Colonic mucosa (tissue), 4 donors: ENCODE data around the gene PMEPA1. TPM values are rescaled to one million over a fixed set of nuclear protein-coding genes. Genes with fewer than 3 reads are reported as not detected.

Experiments
- DNase-seq: peaks from one replicate; pipeline ENCODE4 v3.0.0-alpha.2; 2020
- H3K27ac ChIP-seq: fragments of 200-600 bp; one replicate; pipeline ENCODE4 v1.8.0; 2021
- H3K27me3 ChIP-seq: fragments of 200-600 bp; one replicate; pipeline ENCODE4 v1.8.0; 2021
- H3K36me3 ChIP-seq: fragments of 200-600 bp; one replicate; pipeline ENCODE4 v1.8.0; 2021
- H3K4me1 ChIP-seq: fragments of 200-600 bp; one replicate; pipeline ENCODE4 v1.8.0; 2021; ENCODE audit warnings: mild to moderate bottlenecking
- H3K4me3 ChIP-seq: fragments of 200-600 bp; one replicate; pipeline ENCODE4 v1.8.0; 2021
- H3K9ac ChIP-seq, 2 donors: one replicate each; pipeline ENCODE4 v1.7.0; 2013; ENCODE audit warnings: control low read depth in 2 of 2, low read depth in 2 of 2, low read length in 2 of 2
- H3K9me3 ChIP-seq: fragments of 200-600 bp; one replicate; pipeline ENCODE4 v1.8.0; 2021
- intact Hi-C: fragments of 100-400 bp; cut with DNase I; formaldehyde crosslinking; loops from one replicate; pipeline ENCODE4 v1.14.1; 2022
- total RNA-seq, 2 donors: library from RNA; stranded (reverse); fragmentation: NEBNext Ultra II Directional in 1 of 2; extraction: Animal tissue kit (Norgen Biotek cat#: 25700) in 1 of 2; gene quantifications; one replicate each; pipeline ENCODE4 v1.2.1, GENCODE V29; 2021
- TF ChIP-seq, protein P1 (sequence below): fragments of 200-600 bp; IDR thresholded peaks from one replicate; pipeline ENCODE4 v1.8.0; 2022; ENCODE audit warnings: antibody characterized with exemption, mild to moderate bottlenecking
- donor health status: healthy.
- donor health status: DM: no; HTN: no; CAD: no.
- donor health status: DM: no; HTN: no; CAD: no.

PMEPA1 gene
- total RNA-seq, 2 donors from 2014 or later: 13.0 to 26.1 TPM

GRCh38 chr20:57647933-57648785 lies 61.7 kb downstream of the PMEPA1 start:
- intact Hi-C loops: no loop called here
- Histone ChIP-seq H3K9me3 (no peaks in the 10 kb centered on the region), H3K27me3 (no peaks in the 10 kb centered on the region), H3K27ac (no peak overlapping the region), H3K4me1 (no peaks in the 10 kb centered on the region), H3K36me3 (no peaks in the 10 kb centered on the region), H3K9ac (no peak overlapping the region), H3K4me3 (no peak overlapping the region)
- TF ChIP-seq, protein P1, sequence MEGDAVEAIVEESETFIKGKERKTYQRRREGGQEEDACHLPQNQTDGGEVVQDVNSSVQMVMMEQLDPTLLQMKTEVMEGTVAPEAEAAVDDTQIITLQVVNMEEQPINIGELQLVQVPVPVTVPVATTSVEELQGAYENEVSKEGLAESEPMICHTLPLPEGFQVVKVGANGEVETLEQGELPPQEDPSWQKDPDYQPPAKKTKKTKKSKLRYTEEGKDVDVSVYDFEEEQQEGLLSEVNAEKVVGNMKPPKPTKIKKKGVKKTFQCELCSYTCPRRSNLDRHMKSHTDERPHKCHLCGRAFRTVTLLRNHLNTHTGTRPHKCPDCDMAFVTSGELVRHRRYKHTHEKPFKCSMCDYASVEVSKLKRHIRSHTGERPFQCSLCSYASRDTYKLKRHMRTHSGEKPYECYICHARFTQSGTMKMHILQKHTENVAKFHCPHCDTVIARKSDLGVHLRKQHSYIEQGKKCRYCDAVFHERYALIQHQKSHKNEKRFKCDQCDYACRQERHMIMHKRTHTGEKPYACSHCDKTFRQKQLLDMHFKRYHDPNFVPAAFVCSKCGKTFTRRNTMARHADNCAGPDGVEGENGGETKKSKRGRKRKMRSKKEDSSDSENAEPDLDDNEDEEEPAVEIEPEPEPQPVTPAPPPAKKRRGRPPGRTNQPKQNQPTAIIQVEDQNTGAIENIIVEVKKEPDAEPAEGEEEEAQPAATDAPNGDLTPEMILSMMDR: no peak
- DNase-seq: no peak

DNA sequence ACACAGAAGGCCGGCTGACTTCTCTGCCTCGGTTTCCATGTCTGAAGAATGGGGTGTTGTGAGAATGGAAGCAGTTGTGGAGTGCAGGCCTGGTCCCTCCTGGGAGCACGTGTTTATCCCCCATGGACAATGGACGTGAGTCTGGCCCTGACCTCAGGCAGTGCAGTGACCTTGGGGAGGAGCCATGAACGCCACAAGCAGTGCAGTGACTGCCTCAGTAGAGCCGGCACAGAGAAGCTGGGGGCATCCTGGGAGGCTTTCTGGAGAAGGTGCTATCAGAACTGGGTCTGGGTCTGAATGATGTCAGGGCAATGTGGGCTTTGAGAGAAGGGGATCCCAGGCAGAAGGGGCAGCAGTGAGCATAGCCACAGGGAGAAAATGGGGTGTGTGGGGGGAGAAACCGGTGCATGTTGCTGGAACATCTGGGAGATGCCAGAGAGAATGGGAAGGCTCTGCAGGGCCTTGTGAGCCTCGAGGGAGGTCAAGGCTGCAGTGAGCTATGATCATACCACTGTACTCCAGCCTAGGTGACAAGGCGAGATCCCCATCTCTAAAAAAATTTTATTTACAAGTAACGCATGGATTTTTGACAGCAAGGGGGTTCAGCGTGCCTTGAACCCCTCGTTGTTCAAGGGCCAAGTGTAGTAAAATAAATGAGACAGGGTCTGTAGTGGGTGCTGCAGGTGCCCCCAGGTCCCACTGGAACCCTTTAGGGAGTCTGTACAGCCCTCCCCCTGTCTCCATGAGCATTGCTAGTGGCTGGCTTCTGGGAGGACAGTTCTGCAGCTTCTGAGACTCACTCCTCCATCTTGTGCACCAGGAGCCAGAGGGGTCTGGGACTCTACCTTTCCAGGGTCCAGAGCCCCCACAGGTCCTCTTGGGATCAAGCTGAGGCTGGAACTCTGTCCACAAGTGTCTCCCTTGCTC lies 62.5 kb downstream of the PMEPA1 start:
- Histone ChIP-seq H3K4me1 (no peaks in the 10 kb centered on the region), H3K9me3 (no peaks in the 10 kb centered on the region), H3K27me3 (no peaks in the 10 kb centered on the region), H3K4me3 (no peak overlapping the region), H3K36me3 (no peaks in the 10 kb centered on the region), H3K9ac (no peak overlapping the region), H3K27ac (no peak overlapping the region)
- intact Hi-C loops: no loop called here
- DNase-seq: no peak
- TF ChIP-seq, protein P1: no peak

DNA sequence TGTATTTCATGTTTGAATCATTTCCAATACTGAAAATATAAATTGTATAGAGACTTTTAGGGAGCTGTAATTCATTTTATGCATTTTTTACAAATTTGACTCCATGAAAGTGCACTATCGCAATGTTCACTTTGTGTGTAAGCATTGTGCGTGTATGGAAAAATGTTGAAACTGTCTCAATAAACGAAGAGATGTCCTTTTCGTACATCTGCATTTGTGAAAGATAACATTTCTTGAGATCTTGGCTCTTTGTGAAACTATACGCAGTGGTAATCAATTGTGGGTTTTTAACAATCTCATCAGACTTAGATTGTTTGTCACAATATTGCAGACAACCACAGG lies 70.9 kb downstream of the PMEPA1 start:
- Histone ChIP-seq H3K9me3 (no peaks in the 10 kb centered on the region), H3K4me3 (no peak overlapping the region), H3K27me3 (no peaks in the 10 kb centered on the region), H3K4me1 (no peaks in the 10 kb centered on the region), H3K27ac (no peak overlapping the region), H3K9ac (no peak overlapping the region), H3K36me3 (no peaks in the 10 kb centered on the region)
- no peak for DNase-seq
- intact Hi-C loops: no loop called here
- TF ChIP-seq, protein P1: no peak

DNA sequence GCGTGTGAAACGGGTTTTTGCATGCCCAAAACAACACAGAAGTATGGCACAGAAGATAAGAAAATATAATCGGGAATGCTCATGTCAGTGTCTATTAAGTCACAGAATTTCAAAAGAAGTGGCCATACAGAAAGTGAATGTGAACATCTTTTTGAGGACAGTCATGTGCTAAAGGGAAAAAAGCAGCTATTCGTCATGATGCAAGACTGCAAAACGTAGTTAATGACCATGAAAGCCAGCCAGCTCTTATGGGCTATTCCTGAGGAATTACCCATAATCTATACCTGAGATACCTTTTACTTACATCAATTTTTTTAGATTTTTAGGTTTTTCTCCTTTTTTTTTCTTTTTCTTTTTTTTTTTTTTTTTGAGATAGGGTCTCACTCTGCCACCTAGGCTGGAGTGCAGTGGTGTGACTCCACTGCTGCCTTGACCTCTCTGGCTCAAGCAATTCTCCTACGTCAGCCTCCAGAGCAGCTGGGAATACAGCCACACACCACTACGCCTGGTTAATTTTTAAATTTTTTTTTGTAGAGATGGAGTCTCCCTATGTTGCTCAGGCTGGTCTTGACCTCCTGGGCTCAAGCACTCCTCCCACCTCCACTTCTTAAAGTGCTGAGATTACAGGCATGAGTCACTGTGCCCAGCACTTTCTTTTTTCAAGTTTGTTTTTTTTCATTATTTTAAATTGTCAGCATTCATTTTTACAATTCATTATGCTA lies 71.5 kb downstream of the PMEPA1 start:
- no peak overlapping the region for H3K9ac ChIP-seq
- intact Hi-C loops: no loop called here
- no peaks in the 10 kb centered on the region for H3K9me3 ChIP-seq
- DNase-seq: no peak
- no peaks in the 10 kb centered on the region for H3K4me1 ChIP-seq
- H3K27me3 ChIP-seq: no peaks in the 10 kb centered on the region
- H3K27ac ChIP-seq: no peak overlapping the region
- H3K36me3 ChIP-seq: no peaks in the 10 kb centered on the region
- TF ChIP-seq, protein P1: no peak
- H3K4me3 ChIP-seq: no peak overlapping the region

DNA sequence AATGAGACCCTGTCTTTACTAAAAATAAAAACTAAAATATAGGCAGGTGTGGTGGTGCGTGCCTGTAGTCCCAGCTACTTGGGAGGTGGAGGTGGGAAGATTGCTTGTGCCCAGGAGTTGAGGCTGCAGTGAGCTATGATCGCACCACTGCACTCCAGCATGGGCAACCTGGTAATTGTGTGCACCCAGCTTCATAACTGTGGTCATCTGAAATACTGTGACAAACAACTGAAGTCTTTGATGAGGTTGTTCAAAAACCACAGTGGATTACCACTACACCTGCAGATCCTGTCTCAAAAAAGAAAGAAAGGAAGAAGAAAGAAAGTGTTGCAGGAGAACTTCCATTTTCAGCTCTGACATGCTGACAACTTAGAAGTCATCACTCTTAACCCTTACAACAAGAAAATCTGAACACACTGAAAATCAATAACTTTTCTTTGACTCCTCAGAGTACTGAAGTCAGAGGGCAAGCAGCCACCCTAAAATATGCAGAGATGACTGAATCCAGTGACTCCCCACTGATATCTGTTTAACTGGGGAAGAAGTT lies 75.8 kb downstream of the PMEPA1 start:
- no peak for DNase-seq
- Histone ChIP-seq H3K4me1 (no peaks in the 10 kb centered on the region), H3K27ac (no peak overlapping the region), H3K9me3 (no peaks in the 10 kb centered on the region), H3K9ac (no peak overlapping the region), H3K27me3 (no peaks in the 10 kb centered on the region), H3K4me3 (no peak overlapping the region), H3K36me3 (no peaks in the 10 kb centered on the region)
- TF ChIP-seq, protein P1: no peak
- intact Hi-C loops: no loop called here
